ENCODE measurements around the gene SLC9A8.

Gene SLC9A8

DNA sequence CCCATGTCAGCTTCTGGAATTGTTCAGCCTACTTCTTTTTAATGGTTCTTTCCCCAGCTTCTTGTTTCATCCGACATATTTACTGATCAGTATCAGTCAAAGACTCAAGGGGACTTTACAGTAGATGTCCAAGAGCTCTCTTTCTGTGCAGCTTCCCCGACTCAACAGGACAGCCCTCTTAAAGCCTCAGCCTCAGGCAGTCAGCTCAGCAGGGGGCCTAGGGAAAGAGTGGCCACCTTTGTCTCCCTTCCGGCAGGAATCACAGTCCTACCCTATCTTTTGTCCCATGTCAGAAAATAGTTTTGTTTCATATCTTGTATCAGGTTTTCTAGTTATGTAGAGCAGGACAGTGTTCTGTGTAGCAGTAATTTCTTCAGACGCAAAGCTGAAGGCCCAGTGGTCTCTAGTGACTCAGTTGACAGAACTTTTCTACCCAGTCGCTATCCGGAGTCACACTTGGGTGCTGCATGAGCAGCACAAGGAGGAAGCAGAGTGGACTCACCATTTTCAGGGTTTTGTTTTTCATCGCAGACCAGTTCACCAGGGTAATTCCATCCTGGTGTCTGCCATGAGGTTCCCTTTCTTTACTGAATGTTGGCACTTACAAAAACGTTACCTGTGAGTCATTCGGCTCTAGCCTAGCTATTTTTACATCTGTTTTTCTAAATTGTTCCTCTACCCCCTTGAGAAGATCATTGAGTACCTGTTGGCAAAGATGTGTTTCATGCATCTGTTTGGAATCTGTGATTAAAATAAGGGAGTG, 55.0 kb downstream of the SLC9A8 start:
- no peak for DNase-seq (ENCODE audit: low read depth)
- no peak overlapping the region for H3K4me3 ChIP-seq (ENCODE audit: low read depth, low read length)
- TF ChIP-seq CTCF (IDR thresholded peaks at IDR 0.05; ENCODE audit: control insufficient read depth, extremely low read depth, insufficient read depth): no peak

GRCh38 chr20:49868538-49868937, 55.9 kb downstream of the SLC9A8 start:
- H3K4me3 ChIP-seq (ENCODE audit: low read depth, low read length): no peak overlapping the region
- no peak for DNase-seq (ENCODE audit: low read depth)
- no peak for TF ChIP-seq CTCF (IDR thresholded peaks at IDR 0.05; ENCODE audit: control insufficient read depth, extremely low read depth, insufficient read depth)

DNA sequence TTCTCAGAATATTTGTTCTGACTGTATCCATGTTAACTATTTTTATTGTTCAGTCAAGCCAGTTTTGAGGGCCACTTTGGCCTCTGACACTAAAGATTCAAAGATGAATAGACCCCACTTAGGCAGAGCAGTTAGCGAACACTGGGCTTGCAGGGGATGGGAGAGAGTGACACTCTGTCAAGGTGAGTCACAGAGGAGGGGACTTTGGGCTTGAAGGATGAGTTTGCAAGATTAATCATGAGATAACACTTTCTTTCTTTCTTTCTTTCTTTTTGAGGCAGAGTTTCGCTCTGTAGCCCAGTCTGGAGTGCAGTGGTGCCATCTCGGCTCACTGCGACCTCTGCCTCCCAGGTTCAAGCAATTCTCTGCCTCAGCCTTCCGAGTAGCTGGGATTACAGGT, 56.3 kb downstream of the SLC9A8 start:
- TF ChIP-seq CTCF (IDR thresholded peaks at IDR 0.05; ENCODE audit: control insufficient read depth, extremely low read depth, insufficient read depth): no peak
- DNase-seq (ENCODE audit: low read depth): no peak
- no peak overlapping the region for H3K4me3 ChIP-seq (ENCODE audit: low read depth, low read length)

GRCh38 chr20:49870261-49870660, 57.6 kb downstream of the SLC9A8 start:
- no peak for DNase-seq (ENCODE audit: low read depth)
- no peak for TF ChIP-seq CTCF (IDR thresholded peaks at IDR 0.05; ENCODE audit: control insufficient read depth, extremely low read depth, insufficient read depth)
- no peak overlapping the region for H3K4me3 ChIP-seq (ENCODE audit: low read depth, low read length)

DNA sequence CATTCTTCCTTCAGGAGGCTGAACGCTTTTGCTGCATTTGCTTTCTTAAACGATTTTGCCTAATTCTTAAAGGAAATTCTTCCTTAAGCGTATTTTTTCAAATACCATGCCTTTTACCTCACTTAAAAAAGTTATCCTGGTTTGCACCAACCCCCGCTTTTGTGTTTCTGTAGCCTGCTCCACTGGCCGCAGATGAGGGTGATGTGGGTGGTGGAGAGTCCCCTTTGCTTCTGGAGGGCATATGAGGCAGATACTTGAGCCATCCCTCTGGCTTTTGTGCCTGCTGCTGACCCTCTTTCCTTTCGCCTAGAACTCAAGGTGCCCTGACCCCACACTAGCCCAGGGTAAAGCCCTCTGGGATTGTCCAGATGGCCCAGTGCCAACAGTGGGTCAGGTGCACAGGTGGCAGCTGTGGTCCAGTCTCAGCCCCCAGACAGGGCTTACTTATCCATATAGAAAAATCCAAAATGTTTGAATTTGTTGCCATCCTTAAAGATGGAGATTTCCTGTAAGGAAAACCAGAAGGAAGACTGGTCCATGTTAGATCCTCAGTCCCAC, 58.8 kb downstream of the SLC9A8 start:
- H3K4me3 ChIP-seq (ENCODE audit: low read depth, low read length): no peak overlapping the region
- no peak for DNase-seq (ENCODE audit: low read depth)
- no peak for TF ChIP-seq CTCF (IDR thresholded peaks at IDR 0.05; ENCODE audit: control insufficient read depth, extremely low read depth, insufficient read depth)

DNA sequence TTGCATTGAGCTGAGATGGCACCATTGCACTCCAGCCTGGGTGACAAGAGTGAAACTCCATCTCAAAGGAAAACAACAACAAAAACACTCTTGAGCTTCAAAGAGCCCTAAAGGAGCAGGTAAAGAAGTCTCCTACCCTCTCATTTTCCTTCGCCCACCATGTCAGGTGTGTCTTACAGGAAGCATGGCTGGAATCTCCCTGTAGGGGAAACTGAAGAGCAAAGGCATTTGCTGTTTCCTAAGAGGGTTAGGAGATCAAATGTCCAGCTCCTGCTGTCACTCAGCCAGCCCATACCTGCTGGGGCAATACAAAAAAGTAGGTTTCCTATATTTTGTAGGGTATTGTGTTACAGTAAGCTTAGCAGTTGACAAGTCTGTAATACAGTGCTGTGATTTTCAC, 59.4 kb downstream of the SLC9A8 start:
- no peak for TF ChIP-seq CTCF (IDR thresholded peaks at IDR 0.05; ENCODE audit: control insufficient read depth, extremely low read depth, insufficient read depth)
- no peak for DNase-seq (ENCODE audit: low read depth)
- no peak overlapping the region for H3K4me3 ChIP-seq (ENCODE audit: low read depth, low read length)

DNA sequence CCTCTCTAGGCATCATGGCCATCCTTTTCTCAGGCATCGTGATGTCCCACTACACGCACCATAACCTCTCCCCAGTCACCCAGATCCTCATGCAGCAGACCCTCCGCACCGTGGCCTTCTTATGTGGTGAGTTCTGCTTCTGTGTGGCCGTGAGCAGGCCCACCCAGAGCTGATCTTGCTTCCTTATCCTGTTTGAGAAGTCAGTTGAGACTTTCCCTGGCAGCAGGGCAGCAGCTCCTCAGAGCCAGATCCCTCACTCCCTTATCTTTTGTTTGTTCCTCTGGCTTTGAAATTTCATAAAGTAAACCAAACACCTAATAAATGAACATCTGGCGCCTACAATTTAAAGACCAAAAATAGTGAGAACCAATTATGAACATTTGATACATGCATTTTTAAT, 62.1 kb downstream of the SLC9A8 start:
- TF ChIP-seq CTCF (IDR thresholded peaks at IDR 0.05; ENCODE audit: control insufficient read depth, extremely low read depth, insufficient read depth): no peak
- DNase-seq (ENCODE audit: low read depth): peak; percentile 36
- H3K4me3 ChIP-seq (ENCODE audit: low read depth, low read length): no peak overlapping the region

Measured in LNCaP clone FGC (cell line).